GM12891 (cell line): ENCODE measurements around the gene MARVELD3.

Experiments
- DNase-seq: peaks from one replicate; pipeline ENCODE4 v3.0.0; 2011; ENCODE audit warnings: low spot score; ENCODE audit not compliant: insufficient read length
- FAIRE-seq: peaks from 2 replicates; lab custom pipeline; 2011; peaks lifted over from hg19 to GRCh38; lab: Jason Lieb, UNC
- PAX5 ChIP-seq: IDR thresholded peaks from 2 replicates; pipeline ENCODE4 v1.6.1; 2011; ENCODE audit warnings: low read length, moderate library complexity, mild to moderate bottlenecking; ENCODE audit not compliant: insufficient read depth, severe bottlenecking
- POLR2A ChIP-seq: IDR thresholded peaks from 2 replicates; pipeline ENCODE4 v1.6.1; 2011; ENCODE audit warnings: low read depth, low read length, control low read depth
- POLR2AphosphoS5 ChIP-seq: IDR thresholded peaks from 2 replicates; pipeline ENCODE4 v1.6.1; 2011; ENCODE audit warnings: low read depth, low read length, control low read depth
- POU2F2 ChIP-seq: IDR thresholded peaks from 2 replicates; pipeline ENCODE4 v1.6.1; 2011; ENCODE audit warnings: low read depth, mild to moderate bottlenecking, control low read depth, low read length, moderate library complexity
- SPI1 ChIP-seq: IDR thresholded peaks from 2 replicates; pipeline ENCODE4 v1.6.1; 2011; ENCODE audit warnings: low read depth, low read length, control low read depth
- TAF1 ChIP-seq: IDR thresholded peaks from 2 replicates; pipeline ENCODE4 v1.6.1; 2011; ENCODE audit warnings: low read depth, low read length, control low read depth

The MARVELD3 gene

GRCh38 chr16:71647391-71647790 is 21.4 kb downstream of the MARVELD3 start:
- FAIRE-seq: no peak
- DNase-seq: no peak
- TF ChIP-seq TAF1 (no peak), POU2F2 (no peak), SPI1 (no peak), PAX5 (no peak), POLR2AphosphoS5 (no peak), POLR2A (no peak)

GRCh38 chr16:71648162-71648561 is 22.2 kb downstream of the MARVELD3 start:
- no peak for DNase-seq
- no peak for TF ChIP-seq TAF1
- TF ChIP-seq POLR2A: no peak
- TF ChIP-seq POLR2AphosphoS5: no peak
- TF ChIP-seq PAX5: no peak
- no peak for TF ChIP-seq SPI1
- TF ChIP-seq POU2F2: no peak
- FAIRE-seq: no peak

DNA sequence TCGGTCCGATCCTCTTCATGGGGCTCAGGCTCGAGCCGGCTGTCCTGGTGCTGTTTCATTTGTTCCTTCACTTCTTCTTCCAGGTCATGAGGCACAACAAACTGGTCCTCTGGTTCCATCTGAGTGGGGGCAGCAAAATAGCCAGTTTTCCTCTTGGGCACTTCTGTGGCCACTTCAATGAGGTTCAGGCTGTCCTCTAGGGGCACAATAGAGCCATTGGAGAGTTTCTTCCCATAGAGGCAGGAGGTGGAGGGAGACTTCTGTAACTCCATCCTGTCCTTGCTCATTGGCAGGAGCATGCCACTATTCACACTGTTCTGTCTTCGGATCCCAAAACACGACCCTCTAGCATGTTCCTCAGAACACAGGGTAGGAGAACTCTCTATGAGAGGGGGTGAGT is 22.9 kb downstream of the MARVELD3 start:
- DNase-seq: no peak
- no peak for FAIRE-seq
- TF ChIP-seq PAX5 (no peak), TAF1 (no peak), POLR2A (no peak), POLR2AphosphoS5 (no peak)

DNA sequence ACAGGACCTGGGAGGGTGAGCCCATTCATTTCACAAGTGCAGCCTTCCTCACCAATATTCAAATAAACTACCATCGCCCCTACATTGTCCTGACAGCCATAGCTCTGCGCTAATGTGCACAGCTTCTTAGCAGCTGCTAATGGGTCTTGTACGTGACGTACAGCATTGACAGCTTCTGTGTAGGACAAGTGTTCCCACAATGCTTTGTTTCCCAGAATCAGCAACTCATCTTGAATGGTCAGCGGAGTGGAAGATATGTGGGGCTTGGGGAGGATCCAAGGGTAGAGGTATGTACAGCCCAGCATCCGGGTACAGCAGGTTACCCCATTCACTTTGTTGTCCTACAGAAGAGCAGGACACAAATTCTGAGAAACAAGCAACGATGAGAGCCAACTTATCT is 23.7 kb downstream of the MARVELD3 start:
- DNase-seq (no peak), FAIRE-seq (no peak)
- TF ChIP-seq SPI1 (no peak), POU2F2 (no peak), PAX5 (no peak), POLR2A (no peak), TAF1 (no peak), POLR2AphosphoS5 (no peak)

DNA sequence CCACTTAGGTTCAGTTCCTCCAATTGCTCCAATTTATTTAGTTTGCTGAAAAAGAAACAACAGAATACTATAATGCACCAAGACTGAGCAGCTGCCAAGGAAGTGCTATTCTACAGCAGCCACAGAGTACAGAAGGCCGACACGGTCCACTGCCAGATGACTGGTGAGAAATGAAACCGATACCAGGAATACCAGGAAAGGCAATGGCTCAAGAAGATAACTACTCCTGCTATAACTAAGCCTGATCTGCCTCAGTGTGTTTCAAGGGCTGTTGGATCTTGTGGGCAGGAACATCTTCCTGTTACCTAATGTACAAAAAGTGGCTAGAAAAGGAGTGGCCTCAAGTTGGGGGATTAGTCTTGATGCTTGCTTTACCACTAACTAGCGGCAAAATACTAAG is 32.8 kb downstream of the MARVELD3 start:
- no peak for TF ChIP-seq POLR2A
- TF ChIP-seq TAF1: no peak
- no peak for DNase-seq
- FAIRE-seq: peak; percentile 79

GRCh38 chr16:71659471-71659870 is 33.5 kb downstream of the MARVELD3 start:
- FAIRE-seq (no peak), DNase-seq (no peak)
- TF ChIP-seq SPI1: no peak
- no peak for TF ChIP-seq POU2F2
- TF ChIP-seq POLR2AphosphoS5: no peak
- no peak for TF ChIP-seq PAX5
- TF ChIP-seq TAF1: no peak
- TF ChIP-seq POLR2A: no peak

- no peak for FAIRE-seq
- DNase-seq: no peak
- TF ChIP-seq PAX5 (no peak), TAF1 (no peak), POLR2A (no peak), POU2F2 (no peak), SPI1 (no peak), POLR2AphosphoS5 (no peak)
Observed at GRCh38 chr16:71666264-71666663, 40.3 kb downstream of the MARVELD3 start.

DNA sequence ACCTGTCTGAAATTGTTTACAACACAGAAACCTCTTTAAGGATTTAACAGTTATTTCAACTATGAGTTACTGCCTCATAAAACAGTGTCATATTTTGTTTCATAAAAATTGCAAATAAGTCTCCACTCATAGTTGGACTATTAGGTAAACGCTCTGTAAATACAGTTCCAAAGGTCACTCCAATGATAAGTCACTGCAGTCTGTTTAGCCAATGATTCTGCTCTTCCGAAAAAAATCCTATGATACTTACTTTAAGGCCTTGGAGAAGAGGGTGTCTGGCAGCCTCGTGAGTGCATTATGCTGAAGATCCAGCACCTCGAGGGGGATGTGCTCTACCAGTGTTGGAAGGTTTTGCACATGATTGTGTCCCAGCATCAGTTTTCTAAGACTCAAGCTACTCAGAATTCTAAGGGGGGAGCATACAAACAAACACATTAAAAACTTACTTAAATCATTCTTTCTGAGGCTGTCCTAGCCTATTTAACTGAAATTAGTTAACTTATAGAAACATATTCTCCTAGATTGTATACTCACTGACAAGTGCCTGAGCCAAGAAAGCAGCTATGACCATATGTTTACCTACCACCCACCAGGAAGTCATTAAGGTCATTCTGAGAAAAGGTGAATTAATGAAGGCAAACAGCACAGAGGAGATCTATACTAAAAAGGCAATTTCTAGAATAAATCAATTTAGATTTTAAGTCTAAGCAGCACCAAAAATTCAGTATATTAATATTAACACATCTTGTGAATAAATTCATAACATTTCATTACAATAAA is 41.1 kb downstream of the MARVELD3 start:
- no peak for TF ChIP-seq POLR2AphosphoS5
- TF ChIP-seq SPI1: no peak
- no peak for TF ChIP-seq TAF1
- no peak for TF ChIP-seq POLR2A
- no peak for TF ChIP-seq PAX5
- no peak for TF ChIP-seq POU2F2
- no peak for DNase-seq
- FAIRE-seq: no peak

GRCh38 chr16:71669926-71670536 is 44.0 kb downstream of the MARVELD3 start:
- TF ChIP-seq SPI1 (no peak), TAF1 (no peak), POU2F2 (no peak)
- FAIRE-seq: no peak
- no peak for DNase-seq

DNA sequence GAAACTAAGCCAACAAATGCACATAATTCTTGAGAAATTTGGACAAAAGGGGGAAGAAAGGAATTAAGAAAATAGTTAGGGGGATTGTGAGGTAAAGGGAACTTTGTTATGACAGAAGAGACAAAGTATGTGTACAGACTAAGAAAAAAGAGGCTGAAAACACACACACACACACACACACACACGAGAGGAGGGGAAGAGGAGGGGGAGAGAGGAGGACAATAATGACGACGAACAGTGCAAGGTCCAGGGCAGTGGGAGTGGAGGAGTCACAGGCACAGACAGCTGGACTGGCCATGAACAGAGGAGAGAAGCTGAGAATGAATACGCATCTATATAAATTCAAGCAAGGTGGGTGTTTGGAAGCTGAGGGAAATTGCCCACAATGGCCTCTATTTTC is 44.6 kb downstream of the MARVELD3 start:
- FAIRE-seq (no peak), DNase-seq (no peak)
- TF ChIP-seq POLR2AphosphoS5 (no peak), POU2F2 (no peak), TAF1 (no peak), SPI1 (no peak), PAX5 (no peak), POLR2A (no peak)

DNA sequence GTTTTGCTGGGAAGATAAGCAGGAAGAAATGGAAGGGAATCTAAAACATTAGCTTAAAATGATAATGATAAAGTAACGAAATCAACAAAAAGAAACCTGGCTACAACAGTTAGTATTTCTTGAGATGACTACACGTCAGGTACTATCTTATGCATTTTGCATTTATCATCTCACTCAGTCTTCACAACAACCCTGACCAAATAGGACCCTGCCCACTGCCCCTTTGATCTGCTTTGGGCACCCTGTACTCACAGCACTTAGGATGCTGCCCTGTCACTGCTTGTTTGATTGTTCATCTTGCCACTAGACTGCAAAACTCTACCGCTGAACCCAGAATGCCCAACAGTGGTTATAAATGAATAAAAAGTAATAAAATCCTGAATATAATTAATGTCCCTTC is 45.2 kb downstream of the MARVELD3 start:
- TF ChIP-seq SPI1 (no peak), POU2F2 (no peak), PAX5 (no peak), POLR2AphosphoS5 (no peak), TAF1 (no peak), POLR2A (no peak)
- FAIRE-seq (no peak), DNase-seq (no peak)
